GM10266 (cell line): ENCODE measurements around the gene SPRED2.
A peak's percentile ranks its signal among the peaks of the same experiment; 100 is the strongest.

Experiments used
- DNase-seq: peaks from one replicate; pipeline ENCODE4 v3.0.0; 2012; ENCODE audit errors: extremely low spot score
- CTCF ChIP-seq: IDR thresholded peaks from 2 replicates; pipeline ENCODE4 v1.5.1; 2012; ENCODE audit warnings: mild to moderate bottlenecking, low read depth; ENCODE audit not compliant: control insufficient read depth, insufficient read depth; ENCODE audit errors: missing control alignments

SPRED2 gene

DNA sequence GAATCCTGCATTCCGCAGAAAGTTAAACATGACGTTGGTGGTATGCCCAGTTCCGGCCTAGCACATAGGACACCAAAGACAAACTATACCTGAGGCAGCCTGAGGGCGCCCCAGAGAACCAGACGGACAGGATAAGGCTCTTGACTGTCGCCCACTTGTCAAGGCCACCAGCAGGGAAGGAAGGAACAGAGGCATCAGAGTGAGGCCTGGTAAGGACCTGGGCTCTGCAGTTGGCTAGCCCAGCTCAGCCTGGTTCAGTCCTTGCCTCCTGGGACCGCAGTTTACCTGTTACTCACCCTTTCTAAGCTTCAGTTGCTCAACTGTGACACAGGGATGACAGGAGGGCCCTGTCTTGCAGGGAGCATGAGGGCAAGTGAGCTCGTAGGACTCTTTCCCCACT, 122.7 kb downstream of the SPRED2 start:
- no peak for DNase-seq
- no peak for TF ChIP-seq CTCF

- TF ChIP-seq CTCF, result no peak
- no peak for DNase-seq
Measured at GRCh38 chr2:65305934-65306333, 126.5 kb downstream of the SPRED2 start.

GRCh38 chr2:65300761-65301711, 131.4 kb downstream of the SPRED2 start:
- peak; percentile 81 for DNase-seq

DNA sequence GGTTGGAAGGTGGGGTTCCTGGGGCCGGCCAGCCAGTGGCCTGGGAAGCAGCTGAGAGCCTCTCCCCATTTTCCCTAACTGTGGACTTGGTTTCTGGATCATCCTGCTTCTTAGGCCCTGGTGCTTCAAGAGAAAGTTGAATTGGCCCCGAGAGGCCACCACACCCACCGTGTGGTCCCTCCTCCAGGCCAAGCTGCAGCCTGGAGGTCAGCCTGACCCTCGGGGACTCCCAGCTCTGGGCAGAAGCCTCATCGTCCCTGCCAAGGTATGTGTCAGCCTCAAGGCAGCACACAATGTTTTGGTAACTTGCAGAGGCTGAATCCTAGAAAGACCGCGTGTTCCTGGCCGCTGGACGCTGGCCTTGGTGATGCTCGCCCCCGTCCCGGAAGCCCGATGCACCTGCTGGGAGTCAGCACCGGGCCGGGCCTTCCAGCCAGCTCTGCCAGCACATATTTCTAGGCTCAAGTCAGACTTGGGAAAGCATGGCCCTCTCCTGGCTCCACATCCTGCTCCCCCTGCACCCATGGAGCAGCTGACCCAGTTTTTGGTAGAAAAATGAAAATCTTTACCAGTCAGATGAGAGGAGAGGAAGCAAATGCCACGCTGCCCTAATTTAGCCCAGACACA, 132.2 kb downstream of the SPRED2 start:
- DNase-seq, result no peak
- no peak for TF ChIP-seq CTCF

More at GRCh38 chr2:65300761-65301711, 131.4 kb downstream of the SPRED2 start:
- no peak for TF ChIP-seq CTCF

DNA sequence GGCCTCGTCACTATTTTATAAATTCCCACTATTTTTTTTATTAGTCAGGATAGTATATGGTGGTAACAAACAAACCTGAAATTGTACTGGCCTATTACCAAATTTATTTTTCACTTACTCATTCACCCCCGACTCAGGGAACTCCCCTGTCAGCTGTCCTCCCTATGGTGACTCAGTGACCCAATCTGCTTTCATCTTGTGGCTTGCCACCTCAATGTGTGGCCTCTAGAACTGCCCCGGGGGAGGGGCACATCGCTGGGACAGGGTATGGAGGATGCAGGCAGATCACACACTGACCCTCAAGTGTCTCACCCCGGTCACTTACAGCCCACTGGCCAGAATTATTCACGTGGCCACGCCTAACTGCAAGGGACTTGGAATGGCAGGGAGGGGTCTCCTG, 133.2 kb downstream of the SPRED2 start:
- no peak for DNase-seq
- TF ChIP-seq CTCF, result no peak

GRCh38 chr2:65298089-65298488, 134.3 kb downstream of the SPRED2 start:
- DNase-seq, result no peak
- TF ChIP-seq CTCF, result no peak

DNA sequence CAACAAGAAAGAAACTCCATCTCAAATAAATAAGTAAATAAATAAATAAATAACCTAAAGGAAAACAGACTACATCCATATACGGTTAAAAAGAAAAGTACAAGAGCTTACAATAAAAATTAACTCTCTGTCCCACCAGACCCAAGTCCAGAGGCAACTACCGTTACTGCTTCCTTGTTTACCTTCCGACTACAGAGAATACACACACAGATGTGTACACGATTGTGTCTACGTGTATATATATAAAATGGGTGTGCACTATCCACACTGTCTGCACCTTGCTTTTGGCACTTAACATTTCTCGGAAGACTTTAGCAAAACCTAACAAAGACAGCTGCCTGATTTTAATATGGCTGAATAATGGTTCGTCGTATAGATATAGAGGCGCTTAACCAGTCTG, 134.9 kb downstream of the SPRED2 start:
- DNase-seq, result no peak
- no peak for TF ChIP-seq CTCF
